HG03457 (cell line): ENCODE measurements around the gene OBSL1.
A peak's percentile ranks its signal among the peaks of the same experiment; 100 is the strongest.

Experiments used
- ATAC-seq: cut with Tn5 transposase; IDR thresholded peaks from one replicate; pipeline ENCODE4 v1.9.1; 2021; ENCODE audit warnings: moderate number of reproducible peaks; ENCODE audit not compliant: unreplicated experiment

Gene OBSL1

GRCh38 chr2:219552382-219553167, 18.8 kb downstream of the OBSL1 start:
- ATAC-seq: peak; percentile 82

DNA sequence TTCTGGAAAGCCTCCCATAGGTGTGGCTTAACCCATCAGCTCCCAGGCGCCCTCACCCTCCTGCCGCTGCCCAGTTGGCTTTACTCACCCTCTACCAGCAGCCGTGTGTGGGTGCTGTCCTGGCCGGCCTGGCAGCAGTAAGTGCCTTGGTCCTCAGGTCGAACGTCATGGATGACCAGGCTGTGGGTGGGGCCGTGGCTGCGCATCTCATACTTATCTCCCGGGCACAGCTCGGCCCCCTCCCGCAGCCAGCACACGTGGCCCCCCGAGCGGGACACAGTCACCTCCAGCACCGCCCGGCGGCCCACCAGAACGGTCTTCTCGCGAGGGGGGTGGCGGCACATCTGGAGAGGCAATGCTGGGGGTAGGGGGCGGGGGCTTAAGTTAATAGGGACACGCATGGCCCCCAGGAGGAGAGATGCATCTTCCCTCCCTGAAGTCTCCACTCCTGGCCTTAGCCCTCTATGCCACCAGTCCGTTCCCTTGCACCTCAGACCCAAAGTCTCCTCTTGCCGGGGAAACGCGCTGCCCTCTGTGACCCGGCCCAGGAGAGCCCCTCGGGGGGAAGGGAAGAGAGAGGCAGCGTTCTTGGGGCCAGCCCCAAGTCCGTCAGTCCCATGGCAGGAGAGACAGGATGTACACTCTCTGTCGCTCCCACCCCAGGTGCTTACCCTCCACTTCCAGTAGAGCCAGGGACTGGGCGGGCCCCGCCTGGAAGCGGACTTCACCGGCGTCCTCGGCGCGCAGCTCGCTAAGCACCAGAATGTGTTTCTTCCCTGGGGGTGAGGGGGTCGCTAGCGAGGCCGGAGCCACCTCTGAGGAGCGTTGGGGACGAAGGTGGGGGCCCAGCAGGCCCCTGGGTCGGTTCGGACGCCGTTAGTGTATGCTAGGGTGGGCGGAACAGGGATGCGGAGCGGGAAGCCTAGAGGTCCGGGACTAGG, 19.6 kb downstream of the OBSL1 start:
- no peak for ATAC-seq

DNA sequence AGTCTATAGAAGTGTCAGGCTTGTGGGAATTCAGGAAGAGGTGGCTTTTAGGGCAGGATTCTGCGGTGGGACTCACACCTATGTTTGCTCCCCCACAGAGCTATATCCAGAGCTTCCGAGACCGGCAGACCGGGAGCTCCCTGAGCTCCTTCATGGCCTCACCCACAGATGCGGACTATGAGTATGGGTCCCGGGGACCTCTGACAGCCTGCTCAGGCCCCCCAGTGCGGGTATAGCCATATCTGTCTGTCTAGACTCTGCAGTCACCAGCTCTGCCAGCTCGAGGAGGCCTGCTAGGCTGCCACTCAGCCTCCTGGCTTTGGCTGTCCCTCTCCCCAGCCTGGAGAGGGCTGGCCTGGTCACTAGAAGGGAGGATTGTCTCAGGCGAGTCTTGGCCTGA, 21.7 kb downstream of the OBSL1 start:
- no peak for ATAC-seq

- no peak for ATAC-seq
Measured at GRCh38 chr2:219548990-219549389, 22.3 kb downstream of the OBSL1 start.

DNA sequence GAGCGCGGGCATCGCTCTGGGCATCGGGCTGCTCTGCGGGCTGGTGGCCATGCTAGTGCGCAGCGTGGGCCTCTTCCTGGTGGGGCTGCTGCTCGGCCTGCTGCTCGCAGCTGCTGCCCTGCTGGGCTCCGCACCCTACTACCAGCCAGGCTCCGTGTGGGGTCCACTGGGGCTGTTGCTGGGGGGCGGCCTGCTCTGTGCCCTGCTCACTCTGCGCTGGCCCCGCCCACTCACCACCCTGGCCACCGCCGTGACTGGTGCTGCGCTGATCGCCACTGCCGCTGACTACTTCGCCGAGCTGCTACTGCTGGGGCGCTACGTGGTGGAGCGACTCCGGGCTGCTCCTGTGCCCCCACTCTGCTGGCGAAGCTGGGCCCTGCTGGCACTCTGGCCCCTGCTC, 23.7 kb downstream of the OBSL1 start:
- no peak for ATAC-seq

DNA sequence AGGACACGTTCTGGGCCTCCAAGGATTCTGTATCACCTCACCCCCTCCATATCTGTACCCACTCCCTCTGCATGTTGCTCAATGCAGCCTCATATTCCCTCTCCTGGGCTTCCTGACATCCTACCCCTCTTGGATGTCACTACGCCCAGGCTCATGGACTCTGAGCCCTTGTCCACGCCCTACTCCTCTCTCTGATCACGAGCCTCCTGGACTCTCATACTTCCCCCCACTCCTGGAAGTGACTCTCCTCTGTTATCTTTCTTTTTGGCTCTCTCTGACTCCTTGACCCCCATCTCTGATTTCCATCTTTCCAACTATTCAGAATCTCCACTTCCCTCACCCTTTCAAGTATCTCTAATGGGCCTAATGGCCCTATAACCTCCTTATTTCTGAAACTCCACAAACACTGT, 25.4 kb downstream of the OBSL1 start:
- ATAC-seq: no peak

DNA sequence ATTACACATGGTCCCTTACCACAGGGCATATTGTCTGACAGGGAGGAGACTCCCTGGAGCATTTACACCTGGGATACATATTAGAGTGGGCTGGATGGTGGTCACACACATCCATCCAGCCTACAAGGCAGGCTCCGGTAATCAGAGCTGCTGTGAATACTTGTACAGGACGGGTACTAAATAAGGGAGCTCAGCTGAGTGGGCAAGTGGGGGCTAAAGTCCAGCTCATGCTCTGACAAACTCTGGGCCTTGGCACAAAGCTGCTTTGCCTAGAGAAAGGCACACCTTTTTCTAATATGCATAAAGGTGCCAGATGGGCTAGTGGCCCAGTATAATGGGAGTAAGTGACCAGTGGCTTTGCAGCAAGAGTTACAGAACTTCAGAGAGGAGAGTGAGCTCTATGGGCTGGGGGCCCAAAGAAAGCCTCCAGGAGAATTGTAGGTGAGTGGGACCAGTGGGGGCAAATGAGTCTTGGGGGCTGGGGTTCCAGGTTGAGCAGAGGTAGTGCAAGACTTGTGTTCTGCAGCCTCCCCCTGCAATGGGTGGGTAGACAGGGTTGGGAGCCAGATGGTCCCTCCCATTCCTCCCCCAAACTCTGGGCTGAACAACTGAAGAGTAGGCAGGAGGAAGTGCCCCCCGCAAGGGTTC, 25.9 kb downstream of the OBSL1 start:
- ATAC-seq: no peak

- ATAC-seq: no peak
Measured at GRCh38 chr2:219544567-219544966, 26.8 kb downstream of the OBSL1 start.

DNA sequence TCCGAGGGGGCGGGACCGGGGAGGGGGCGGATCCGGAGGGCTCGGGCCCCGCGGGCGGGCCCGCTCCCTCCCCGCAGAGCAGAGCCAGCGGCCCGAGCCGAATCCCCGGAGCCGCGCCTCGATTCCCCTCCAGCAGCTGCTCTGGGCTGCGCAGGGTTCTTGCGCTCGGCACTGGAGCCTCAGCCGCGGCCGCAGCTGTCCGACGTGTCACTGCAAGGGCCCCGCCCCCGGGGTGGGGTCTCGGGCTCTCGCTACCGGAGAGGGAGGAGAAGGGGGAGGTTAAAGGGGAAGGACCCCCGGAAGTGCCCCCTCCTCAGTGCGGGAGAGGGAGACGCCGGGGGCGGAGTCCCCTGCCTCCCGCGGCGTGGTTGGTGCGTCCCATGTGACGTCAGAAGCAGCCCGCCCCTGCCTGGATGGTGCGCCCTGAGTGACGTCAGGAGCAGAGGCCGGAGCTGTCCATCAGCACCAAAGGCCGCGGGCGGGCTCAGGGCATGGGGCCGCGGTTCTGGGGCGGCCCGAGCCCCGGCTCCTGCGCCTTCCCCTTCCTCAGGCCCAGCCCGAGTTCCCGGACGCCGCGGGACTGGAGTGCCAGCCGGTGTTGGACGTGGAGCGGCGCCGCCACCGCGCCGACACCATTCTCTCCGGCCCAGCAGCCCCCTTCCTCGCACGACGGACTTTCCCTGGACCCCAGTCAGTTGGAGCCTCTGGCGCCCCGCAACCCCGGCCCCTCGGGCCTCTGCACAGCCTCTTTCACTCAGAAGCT, 27.6 kb downstream of the OBSL1 start, which contains the start of the genes CHPF and TMEM198:
CHPF (minus strand) TSS at position 214 of the 763 bp plus-strand sequence. CDS start 271 bp downstream, outside the sequence.
TMEM198 (plus strand) TSS at position 433 of the 763 bp plus-strand sequence. CDS start 700 bp downstream, outside the sequence.
- ATAC-seq: peak; percentile 68

GRCh38 chr2:219542931-219543595, 28.3 kb downstream of the OBSL1 start:
- ATAC-seq: peak; percentile 19

DNA sequence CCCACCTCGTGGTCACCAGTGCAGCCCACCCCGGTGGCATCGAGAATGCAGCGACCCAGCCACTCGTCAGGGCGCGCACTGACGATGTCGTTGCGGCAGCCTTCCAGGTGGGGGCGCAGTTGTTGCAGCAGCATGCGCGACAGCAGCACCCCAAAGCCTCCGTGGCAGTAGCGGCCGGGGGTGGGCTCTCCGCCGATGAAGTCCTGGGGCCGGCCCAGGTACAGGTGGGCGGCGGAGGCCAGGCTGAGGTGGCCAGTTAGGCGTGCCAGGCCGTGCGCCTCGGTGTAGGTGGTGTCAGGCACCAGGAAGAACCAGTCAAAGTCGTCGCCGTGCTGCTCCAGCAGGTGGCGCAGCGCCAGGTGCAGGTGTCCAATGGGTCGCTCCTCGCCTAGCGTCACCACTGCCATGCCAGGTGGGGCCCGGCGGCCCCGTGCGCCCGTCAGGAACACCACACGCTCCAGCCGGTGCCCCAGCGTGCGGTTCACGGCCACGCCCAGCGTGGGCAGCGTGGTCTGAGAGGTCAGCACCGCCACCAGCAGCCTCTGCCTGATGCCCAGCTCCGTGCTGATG, 29.6 kb downstream of the OBSL1 start:
- ATAC-seq: peak; percentile 42

GRCh38 chr2:219540784-219541504, 30.4 kb downstream of the OBSL1 start:
- ATAC-seq: no peak

DNA sequence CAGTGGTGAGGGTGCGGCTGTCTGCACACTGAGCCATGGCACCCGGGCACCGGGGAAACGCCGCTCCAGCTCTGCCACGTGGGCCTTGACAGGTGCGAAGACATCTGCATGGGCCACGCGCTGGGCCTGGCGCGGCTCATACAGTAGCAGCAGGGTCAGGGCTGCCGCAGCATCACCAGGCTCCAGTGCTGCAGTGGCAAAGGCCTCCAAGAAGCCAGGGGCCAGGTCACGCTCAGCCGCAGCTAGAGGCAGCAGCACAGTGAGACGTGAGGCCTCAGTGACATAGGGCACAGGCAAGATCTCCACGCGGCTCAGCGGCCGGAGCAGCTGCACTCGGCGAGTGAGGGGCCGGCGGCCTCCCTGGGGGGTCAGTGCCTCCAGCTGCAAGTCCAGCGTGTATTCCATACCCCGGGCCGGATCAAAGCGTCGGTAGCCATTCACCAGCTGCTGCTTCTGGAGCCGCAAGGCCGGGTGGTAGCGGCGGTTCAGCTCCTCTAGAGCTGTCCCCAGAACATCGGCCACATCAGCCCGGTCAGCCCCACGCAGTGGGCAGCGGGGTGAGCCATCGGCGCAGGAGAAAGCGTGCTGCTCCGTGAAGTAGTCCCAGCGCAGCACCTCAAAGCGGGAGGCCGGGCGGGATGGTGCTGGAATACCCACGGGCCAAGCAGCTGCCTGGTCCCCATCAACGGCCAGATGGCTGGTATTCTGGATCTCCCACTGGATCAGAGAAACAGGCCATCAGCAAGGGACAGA, 31.2 kb downstream of the OBSL1 start:
- no peak for ATAC-seq

DNA sequence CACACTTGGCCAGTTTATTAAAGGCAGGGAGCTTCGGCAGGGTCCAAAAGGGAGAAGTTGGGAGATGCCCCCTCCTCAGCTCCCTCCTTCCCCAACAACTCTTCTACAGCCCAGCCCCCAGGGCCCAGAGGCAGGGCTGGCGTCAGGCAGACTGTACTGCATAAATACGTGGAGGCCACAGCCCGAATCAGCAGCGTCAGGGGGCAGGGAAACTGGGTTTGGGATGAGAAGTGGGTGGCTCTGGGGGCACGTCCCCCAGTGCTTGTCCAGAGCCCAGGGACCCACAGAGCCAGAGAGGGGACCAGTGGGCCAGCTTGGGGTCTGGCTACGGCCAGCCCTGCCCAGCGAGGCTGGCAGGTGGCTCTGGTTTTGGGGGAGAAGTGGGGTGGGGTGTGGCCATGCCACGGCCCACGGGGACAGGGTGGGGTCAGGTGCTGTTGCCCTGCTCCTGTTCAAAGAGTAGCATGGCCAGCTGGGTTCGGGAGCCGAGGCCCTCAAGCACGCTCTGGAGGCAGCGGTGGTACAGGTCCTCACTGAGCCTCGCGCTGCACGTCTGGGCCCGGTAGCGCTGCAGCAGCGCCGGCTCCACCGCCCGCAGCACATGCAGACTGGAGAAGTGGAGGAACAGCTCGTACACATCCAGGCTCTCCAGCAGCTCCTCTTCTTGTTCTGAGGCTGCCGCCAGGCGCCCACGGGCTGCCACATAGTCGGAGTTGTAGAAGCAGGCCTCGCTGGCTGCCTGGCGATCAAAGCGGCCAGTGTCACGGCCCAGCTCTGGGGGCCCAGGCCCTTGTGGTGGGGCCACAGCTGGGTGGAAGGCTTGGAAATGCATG, 32.2 kb downstream of the OBSL1 start:
- ATAC-seq: no peak

- no peak for ATAC-seq
Measured at GRCh38 chr2:219538504-219538951, 32.8 kb downstream of the OBSL1 start.

- ATAC-seq: no peak
Measured at GRCh38 chr2:219537657-219538488, 33.5 kb downstream of the OBSL1 start.
